Activated CD8-positive, alpha-beta T cell treated with anti-CD3 and anti-CD28 coated beads for 36 hours (primary cell): Measurements from ENCODE around the gene ACSM5. TPM values are rescaled to one million over a fixed set of nuclear protein-coding genes. Genes with fewer than 3 reads are reported as not detected.

Experiments used
- ATAC-seq: fragments of 200-7000 bp; cut with Tn5 transposase; one replicate; pipeline ENCODE4 v1.10.0; 2021; ENCODE audit warnings: mild to moderate bottlenecking, moderate library complexity
- CTCF ChIA-PET: fragments of 350-600 bp; sonication (Branson Sonifier 250); formaldehyde crosslinking; loops from one replicate; lab custom pipeline; 2021; ENCODE audit warnings: antibody characterized with exemption; lab: Charles Lee
- POLR2A ChIA-PET: fragments of 350-600 bp; sonication (Branson Sonifier 250); formaldehyde crosslinking; loops from one replicate; lab custom pipeline; 2021; ENCODE audit warnings: antibody characterized with exemption; lab: Charles Lee
- DNase-seq: peaks from one replicate; pipeline ENCODE4 v3.0.0-alpha.2; 2020
- H3K27ac Mint-ChIP-seq: one replicate; pipeline ENCODE4 v1.8.0; 2021; ENCODE audit warnings: mild to moderate bottlenecking, mixed read lengths
- H3K27me3 Mint-ChIP-seq: one replicate; pipeline ENCODE4 v1.8.0; 2021; ENCODE audit warnings: mixed read lengths
- H3K36me3 Mint-ChIP-seq: one replicate; pipeline ENCODE4 v1.8.0; 2021; ENCODE audit warnings: low read depth, mixed read lengths
- H3K4me1 Mint-ChIP-seq: one replicate; pipeline ENCODE4 v1.8.0; 2021; ENCODE audit warnings: low read depth, mixed read lengths
- H3K4me3 Mint-ChIP-seq: one replicate; pipeline ENCODE4 v1.8.0; 2021; ENCODE audit warnings: mild to moderate bottlenecking, moderate library complexity, mixed read lengths
- H3K9me3 Mint-ChIP-seq: one replicate; pipeline ENCODE4 v1.8.0; 2021; ENCODE audit warnings: mixed read lengths
- CTCF ChIP-seq: fragments of 200-600 bp; IDR thresholded peaks from one replicate; pipeline ENCODE4 v1.8.0; 2022; ENCODE audit warnings: antibody characterized with exemption, mild to moderate bottlenecking
- intact Hi-C: fragments of 100-400 bp; cut with micrococcal nuclease; formaldehyde crosslinking; loops from one replicate; pipeline ENCODE4 v1.10.0; 2022
- total RNA-seq, 2 experiments: library from RNA; stranded (reverse); gene quantifications; one replicate each; pipeline ENCODE4 v1.2.3, GENCODE V29; 2021

The ACSM5 gene
- total RNA-seq = not detected

- no peak within 1 kb of the TSS for H3K4me3 Mint-ChIP-seq
- H3K27ac Mint-ChIP-seq = no peak within 1 kb of the TSS
- H3K36me3 Mint-ChIP-seq = no peaks in the 10 kb centered on the region
- no peaks in the 10 kb centered on the region for H3K4me1 Mint-ChIP-seq
- no peak for TF ChIP-seq CTCF
- POLR2A ChIA-PET = interaction anchor here (0.7 kb wide), 1 partner anchor 981 kb away, joined by 3 read pairs; no protein-coding TSS in a partner anchor
- DNase-seq (no peak), ATAC-seq (no peak)
- no peaks in the 10 kb centered on the region for H3K9me3 Mint-ChIP-seq
- CTCF ChIA-PET = no interaction called here
- H3K27me3 Mint-ChIP-seq = peaks cover 6% of the 10 kb centered on the region
- intact Hi-C loops = no loop called here
Measured at GRCh38 chr16:20409398-20410120, at the start of gene ACSM5. Gene ACSM5 (plus strand): TSS chr16:20409534. CDS start chr16:20411485, 1,951 bp downstream.

- DNase-seq (no peak), ATAC-seq (no peak)
- intact Hi-C loops = no loop called here
- ChIA-PET CTCF (interaction anchor here (2.0 kb wide), 1 partner anchor 23 kb away, joined by 5 read pairs; no protein-coding TSS in a partner anchor), POLR2A (no interaction called here)
- Mint-ChIP-seq H3K4me1 (no peaks in the 10 kb centered on the region), H3K27ac (no peak overlapping the region), H3K27me3 (peaks cover 2% of the 10 kb centered on the region), H3K4me3 (no peak overlapping the region), H3K36me3 (no peaks in the 10 kb centered on the region), H3K9me3 (no peaks in the 10 kb centered on the region)
- TF ChIP-seq CTCF = no peak
Measured at GRCh38 chr16:20359997-20360396, 49.3 kb upstream of the ACSM5 start.

- Mint-ChIP-seq H3K4me1 (no peaks in the 10 kb centered on the region), H3K4me3 (no peak overlapping the region), H3K27ac (no peak overlapping the region), H3K36me3 (no peaks in the 10 kb centered on the region), H3K9me3 (no peaks in the 10 kb centered on the region), H3K27me3 (peaks cover 8% of the 10 kb centered on the region)
- POLR2A ChIA-PET = no interaction called here
- no peak for ATAC-seq
- CTCF ChIA-PET = interaction anchor here (0.9 kb wide), 1 partner anchor 456 kb away, joined by 3 read pairs; no protein-coding TSS in a partner anchor
- DNase-seq = no peak
- no peak for TF ChIP-seq CTCF
- intact Hi-C loops = no loop called here
Measured at GRCh38 chr16:20363191-20363590, 46.1 kb upstream of the ACSM5 start.

- H3K27ac Mint-ChIP-seq = no peak overlapping the region
- H3K4me1 Mint-ChIP-seq = no peaks in the 10 kb centered on the region
- H3K9me3 Mint-ChIP-seq = no peaks in the 10 kb centered on the region
- DNase-seq = no peak
- POLR2A ChIA-PET = no interaction called here
- CTCF ChIA-PET = no interaction called here
- H3K36me3 Mint-ChIP-seq = no peaks in the 10 kb centered on the region
- no peak for ATAC-seq
- intact Hi-C loops = no loop called here
- TF ChIP-seq CTCF = no peak
- H3K4me3 Mint-ChIP-seq = no peak overlapping the region
- peaks cover 8% of the 10 kb centered on the region for H3K27me3 Mint-ChIP-seq
Measured at GRCh38 chr16:20364051-20364450, 45.3 kb upstream of the ACSM5 start.

- Mint-ChIP-seq H3K27ac (no peak overlapping the region), H3K27me3 (peaks cover 8% of the 10 kb centered on the region), H3K9me3 (no peaks in the 10 kb centered on the region), H3K36me3 (no peaks in the 10 kb centered on the region), H3K4me3 (no peak overlapping the region), H3K4me1 (no peaks in the 10 kb centered on the region)
- DNase-seq = no peak
- no peak for ATAC-seq
- intact Hi-C loops = no loop called here
- ChIA-PET POLR2A (no interaction called here), CTCF (no interaction called here)
- TF ChIP-seq CTCF = no peak
Measured at GRCh38 chr16:20369452-20370054, 39.8 kb upstream of the ACSM5 start.
